ENCODE results near the gene TEX19.
"Not testable (repeated sequence)": the region's sequence is repeated elsewhere in the genome, so short reads cannot be mapped to it uniquely, and the experiment has no call there.

The TEX19 gene

GRCh38 chr17:82338858-82339633 is 20.0 kb upstream of the TEX19 start:
- DNase-seq (ENCODE audit: low spot score) = peak; percentile 84

DNA sequence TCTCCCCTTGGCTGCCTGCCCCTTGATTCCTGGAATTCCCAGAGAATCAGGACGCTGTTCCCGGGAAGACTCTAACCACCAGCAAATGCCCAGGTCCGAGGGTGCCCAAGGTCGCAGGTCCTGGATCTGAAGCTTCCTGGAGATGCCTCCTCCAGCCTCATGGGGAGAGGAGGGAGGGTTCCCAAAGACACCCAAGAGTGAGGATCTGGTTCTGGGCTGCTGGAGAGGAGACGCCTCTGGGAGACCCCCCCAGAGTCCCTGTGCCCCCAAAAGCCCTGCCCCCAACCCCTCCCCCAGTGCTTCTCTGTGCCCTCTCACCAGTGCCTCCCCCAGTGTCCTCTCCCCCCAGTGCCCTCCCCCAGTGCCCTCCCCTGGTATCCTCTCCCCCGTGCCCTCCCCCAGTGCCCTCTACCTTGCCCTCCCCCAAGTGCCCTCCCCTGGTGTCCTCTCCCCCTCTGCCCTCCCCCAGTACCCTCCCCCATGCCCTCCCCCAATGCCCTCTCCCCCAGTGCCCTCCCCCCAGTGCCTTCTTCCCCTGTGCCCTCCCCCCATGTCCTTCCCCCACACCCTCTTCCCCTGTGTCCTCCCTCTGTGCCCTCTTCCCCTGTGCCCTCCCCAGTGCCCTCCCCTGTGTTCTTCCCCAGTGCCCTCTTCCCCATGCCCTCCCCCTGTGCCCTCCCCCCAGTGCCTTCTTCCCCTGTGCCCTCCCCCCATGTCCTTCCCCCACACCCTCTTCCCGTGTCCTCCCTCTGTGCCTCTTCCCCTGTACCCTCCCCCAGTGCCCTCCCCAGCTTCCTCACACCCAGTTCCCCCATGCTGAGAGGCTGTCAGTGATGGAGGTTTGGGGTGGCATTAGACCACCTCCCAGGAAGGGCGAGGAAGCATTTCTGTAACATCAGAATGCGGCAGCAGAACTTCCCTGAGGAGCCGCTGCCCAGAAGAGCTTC is 19.1 kb upstream of the TEX19 start:
- no peak for DNase-seq (ENCODE audit: low spot score)

DNA sequence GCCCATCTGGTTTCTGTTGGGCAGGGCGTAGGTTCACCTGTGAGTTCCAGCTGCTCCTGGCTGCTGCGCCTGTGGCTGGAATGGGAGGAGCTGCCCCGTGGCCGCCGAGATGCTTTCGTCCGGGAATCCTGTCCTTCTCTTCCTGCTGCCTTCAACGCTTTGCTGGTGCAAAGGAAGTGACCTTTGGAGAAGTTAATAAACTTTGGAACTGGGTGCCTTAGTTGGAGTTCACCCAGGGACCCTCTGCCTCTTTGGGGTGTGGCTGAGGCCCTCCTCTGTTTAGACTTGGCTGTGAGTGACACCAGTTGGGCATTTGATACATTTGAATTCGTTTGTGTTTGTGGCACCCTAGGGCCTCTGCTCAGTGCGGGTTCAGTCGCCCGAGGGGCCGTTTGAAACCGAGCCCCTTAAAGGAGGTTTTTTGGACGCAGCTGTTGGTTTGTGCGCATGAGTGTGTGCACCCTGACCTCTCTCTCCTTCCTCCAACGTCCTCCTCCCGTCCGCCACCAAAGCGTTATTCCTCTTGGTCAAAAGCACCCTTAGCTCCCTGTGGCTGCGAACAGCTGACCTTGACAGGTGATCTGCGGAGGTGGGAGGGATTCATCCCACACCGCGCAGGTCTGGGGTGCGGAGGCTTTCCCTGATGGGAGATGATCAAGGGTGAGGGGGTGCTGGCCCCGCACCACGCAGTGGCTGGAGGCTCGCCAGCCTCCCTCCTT is 16.5 kb upstream of the TEX19 start:
- no peak for DNase-seq (ENCODE audit: low spot score)

DNA sequence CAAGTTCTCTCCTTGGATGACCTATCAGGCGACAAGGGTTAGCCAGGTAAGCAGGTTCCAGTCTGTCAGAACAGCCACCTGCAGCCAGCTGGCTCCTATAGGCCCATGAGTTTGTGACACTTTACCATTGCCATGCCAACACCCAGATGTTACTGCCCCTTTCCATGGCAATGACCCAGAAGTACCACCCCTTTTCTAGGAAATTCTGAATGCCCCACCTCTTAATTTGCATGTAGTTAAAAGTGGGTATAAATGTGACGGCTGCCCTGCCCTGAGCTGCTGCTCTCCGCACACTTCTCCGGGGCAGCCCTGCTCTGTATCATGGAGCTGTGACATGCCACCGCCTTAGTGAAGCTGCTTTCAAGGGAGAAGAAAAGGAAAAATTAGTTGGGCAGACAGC is 15.5 kb upstream of the TEX19 start:
- no peak for DNase-seq (ENCODE audit: low spot score)

DNA sequence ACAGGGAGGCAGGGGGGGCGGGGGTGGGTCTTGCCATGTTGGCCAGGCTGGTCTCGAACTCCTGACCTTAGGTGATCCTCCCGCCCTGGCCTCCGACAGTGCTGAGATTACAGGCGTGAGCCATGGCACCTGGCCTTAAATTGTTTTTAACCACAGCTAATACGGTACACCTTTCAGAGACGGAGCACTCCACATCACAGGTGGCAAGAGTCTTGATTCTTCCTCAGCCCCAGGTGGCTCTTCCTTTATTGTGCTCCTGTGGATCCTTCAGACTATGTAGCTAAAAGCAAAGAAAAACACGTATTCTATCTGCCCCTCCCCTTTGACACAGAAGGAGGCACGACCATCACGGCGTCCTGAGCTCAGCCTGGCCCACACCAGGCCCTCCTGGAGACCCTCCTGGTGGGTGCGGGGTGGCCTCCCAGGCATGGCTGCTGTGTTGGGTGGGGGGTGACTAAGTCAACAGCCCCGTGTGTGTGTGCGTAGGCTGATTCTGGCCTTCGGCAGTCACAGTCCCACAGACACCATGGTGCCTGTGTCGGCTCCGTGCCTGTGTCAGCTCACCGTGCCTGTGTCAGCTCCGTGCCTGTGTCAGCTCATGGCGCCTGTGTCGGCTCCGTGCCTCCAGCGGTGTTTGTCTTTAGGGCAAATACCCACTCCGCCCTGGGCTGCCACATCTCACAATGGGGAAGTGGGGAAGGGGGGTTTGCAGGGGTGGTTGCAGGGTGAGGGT is 14.7 kb upstream of the TEX19 start:
- no peak for DNase-seq (ENCODE audit: low spot score)

- DNase-seq (ENCODE audit: low spot score) = no peak
Observed at GRCh38 chr17:82345151-82345976, 13.7 kb upstream of the TEX19 start.

- DNase-seq (ENCODE audit: low spot score) = no peak
Observed at GRCh38 chr17:82346342-82347300, 12.4 kb upstream of the TEX19 start.

GRCh38 chr17:82347994-82348393 is 11.1 kb upstream of the TEX19 start:
- not testable (repeated sequence) for DNase-seq (ENCODE audit: low spot score)

- no peak for DNase-seq (ENCODE audit: low spot score)
Observed at GRCh38 chr17:82348434-82348833, 10.6 kb upstream of the TEX19 start.

DNA sequence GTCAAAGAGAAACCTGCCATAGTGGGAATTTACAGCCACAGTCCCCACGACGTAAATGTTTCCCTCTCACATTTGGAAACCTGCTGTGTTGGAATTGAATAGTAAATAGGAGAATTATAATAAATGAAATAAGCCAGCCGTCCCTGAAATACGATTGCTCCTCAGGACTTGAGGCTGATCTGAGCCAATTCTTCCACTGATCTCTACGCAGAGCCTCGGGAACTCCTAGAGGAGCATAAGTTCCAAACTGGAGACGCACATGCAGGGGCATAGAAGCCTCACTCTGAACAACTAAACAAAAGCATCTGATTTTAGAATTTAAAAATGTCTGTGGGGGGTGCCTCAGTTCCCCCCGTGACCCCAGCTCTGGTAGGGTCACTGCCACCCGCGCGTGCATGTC is 10.2 kb upstream of the TEX19 start:
- DNase-seq (ENCODE audit: low spot score) = no peak

DNA sequence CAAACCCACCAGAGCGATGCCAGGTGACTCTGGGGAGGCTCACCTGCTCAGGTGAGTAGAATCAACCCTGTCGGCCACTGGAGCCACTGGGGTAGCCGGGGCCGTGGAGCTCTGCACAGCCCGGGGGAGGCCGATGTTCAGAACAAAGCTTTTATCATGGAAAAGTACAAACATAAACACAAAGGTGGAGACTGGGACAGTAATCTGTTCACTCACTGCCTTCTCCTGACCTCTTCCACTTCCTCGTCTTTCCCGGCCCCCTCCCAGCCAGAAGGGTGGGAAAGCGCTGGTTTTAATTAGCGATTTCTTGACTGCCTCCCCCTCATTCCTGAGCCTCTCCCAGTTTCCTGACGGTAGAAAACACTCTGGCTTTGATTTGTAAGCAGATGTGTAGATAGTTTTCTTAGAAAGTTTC is 9.8 kb upstream of the TEX19 start:
- peak; percentile 56 for DNase-seq (ENCODE audit: low spot score)

GRCh38 chr17:82350182-82351030 is 8.6 kb upstream of the TEX19 start:
- DNase-seq (ENCODE audit: low spot score) = no peak

DNA sequence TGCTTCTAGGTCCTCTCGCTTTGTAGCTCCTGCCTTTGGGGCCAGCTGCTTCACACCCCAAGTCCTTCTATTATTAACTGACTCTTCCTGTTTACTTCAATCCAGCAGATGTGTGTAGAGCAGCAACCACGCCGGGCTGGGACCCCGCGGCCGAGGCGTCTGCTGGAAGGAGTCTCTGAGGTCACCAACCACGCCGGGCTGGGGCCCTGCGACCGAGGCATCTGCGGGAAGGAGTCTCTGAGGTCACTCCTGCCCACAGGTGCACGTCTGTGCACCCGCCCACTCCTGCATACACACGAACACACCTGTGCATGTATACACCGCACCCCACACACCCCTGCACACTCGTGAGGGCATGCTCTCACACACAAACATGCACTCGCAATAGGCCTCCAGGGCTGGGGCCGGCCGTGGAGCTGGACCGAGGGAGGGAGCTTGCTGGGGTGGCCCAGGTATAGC is 7.8 kb upstream of the TEX19 start:
- no peak for DNase-seq (ENCODE audit: low spot score)

GRCh38 chr17:82351713-82352488 is 7.1 kb upstream of the TEX19 start:
- DNase-seq (ENCODE audit: low spot score) = peak; percentile 84

GRCh38 chr17:82353484-82353883 is 5.6 kb upstream of the TEX19 start:
- no peak for DNase-seq (ENCODE audit: low spot score)

DNA sequence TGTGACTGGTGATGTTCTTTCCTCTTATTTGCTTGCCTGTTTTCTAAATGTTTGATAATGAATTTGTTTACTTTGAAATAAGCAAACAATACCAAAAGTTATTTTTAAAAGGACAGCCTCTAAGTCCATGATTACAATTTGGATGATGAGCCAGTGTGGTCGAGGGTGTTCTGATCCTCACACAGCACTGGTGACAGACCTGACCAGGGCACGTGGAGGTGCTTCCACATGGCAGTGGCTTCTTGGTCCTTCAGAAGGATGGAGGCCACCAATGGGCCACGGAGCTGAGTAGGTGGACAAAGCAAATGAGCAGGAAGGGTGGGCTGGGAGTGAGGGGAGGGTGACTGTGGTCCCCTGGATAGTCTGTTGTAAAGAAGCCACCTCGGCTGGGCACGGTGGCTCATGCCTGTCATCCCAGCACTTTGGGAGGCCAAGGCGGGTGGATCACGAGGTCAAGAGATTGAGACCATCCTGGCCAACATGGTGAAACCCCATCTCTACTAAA is 4.2 kb upstream of the TEX19 start:
- no peak for DNase-seq (ENCODE audit: low spot score)

DNA sequence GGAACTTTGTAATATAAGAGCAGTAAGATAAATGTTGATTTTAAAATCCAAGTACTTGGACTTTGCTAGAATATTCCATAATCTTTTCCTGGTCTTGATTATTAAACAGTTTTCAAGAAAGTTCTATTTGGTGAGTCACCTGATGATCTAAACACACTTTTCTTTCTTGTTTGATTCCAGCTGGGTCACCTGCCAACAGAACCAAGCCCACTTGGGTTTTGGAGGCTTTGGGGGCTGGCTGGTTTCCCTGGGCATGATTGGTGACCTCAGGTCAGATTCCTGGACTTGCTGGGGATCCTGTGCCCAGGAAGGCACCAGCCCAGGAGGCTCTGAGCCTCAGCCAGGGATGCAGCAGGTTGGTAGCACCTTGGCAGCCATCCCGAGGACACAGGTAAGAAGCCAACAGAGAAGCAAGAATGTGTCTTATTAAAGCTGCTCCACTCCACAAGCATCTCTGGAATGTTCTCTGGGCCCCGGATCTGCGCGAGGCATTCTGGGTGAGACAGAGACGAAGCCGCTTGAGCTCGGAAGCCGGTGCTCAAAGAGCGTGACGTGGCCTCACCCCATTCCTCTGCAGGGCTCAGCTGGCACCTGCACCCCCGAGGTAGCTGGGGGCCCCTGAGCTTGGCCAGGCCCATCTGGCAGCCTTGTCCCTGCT is 3.1 kb upstream of the TEX19 start:
- no peak for DNase-seq (ENCODE audit: low spot score)

Measured in AG08395 (cell line).